Measurements from ENCODE around the gene OSBPL7. TPM values are rescaled to one million over a fixed set of nuclear protein-coding genes. Genes with fewer than 3 reads are reported as not detected.

Gene OSBPL7
- total and polyA plus RNA-seq, 2 of the 8 experiments (the other 6 are each of a cell fraction or from before 2014, with no cell fraction given): 7.2 to 8.9 TPM

DNA sequence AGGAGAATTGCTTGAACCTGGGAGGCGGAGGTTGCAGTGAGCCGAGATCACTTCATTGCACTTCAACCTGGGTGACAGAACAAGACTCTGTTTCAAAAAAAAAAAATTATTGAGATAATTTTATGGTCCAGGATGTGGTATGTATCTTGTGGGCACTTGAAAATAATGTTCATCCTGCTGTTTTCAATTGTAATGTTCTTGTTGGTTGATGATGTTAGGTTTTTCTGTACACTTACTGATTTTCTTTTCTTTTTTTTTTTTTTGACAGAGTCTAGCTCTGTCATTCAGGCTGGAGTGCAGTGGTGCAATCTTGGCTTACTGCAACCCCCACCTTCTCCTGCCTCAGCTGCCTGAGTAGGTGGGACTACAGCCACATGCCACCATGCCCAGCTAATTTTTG is 58.9 kb downstream of the OSBPL7 start:
- Histone ChIP-seq H2BK20ac (ENCODE audit: low read length) (no peak overlapping the region), H2BK5ac (ENCODE audit: low read depth, low read length) (no peak overlapping the region), H3K4me3 (ENCODE audit: extremely low read depth in 1 of 4, insufficient read depth in 2 of 4, low read depth in 3 of 4, low read length in 4 of 4) (no peak overlapping the region), H3K4ac (replicated peaks; ENCODE audit: insufficient read length, low read depth, low read length) (no peak overlapping the region), H3K18ac (ENCODE audit: extremely low read depth, low read length) (no peak overlapping the region), H2AK5ac (ENCODE audit: low read depth, low read length) (no peak overlapping the region), H3K4me2 (ENCODE audit: insufficient read depth in 1 of 2, low read depth in 2 of 2, low read length in 2 of 2) (no peak overlapping the region), H3K27ac (ENCODE audit: low read depth, low read length) (no peak overlapping the region), H3K79me2 (ENCODE audit: control insufficient read depth in 1 of 2, insufficient read depth in 2 of 2, low read length in 2 of 2) (no peaks in the 10 kb centered on the region), H4K20me1 (replicated peaks in 1 of 2; ENCODE audit: control insufficient read depth in 1 of 2, insufficient read depth in 2 of 2, low read length in 2 of 2) (no peaks in the 10 kb centered on the region), H3K36me3 (ENCODE audit: control insufficient read depth in 2 of 4, insufficient read depth in 4 of 4, low read length in 3 of 4) (no peaks in the 10 kb centered on the region), H3K27me3 (replicated peaks in 1 of 4; ENCODE audit: control insufficient read depth in 3 of 4, extremely low read depth in 1 of 4, insufficient read depth in 3 of 4, low read length in 3 of 4) (no peaks in the 10 kb centered on the region), H3K9me3 (ENCODE audit: insufficient read depth in 2 of 2, low read depth in 1 of 2, low read length in 1 of 2) (peaks cover 5 to 6% of the 10 kb centered on the region in 2 experiments; a peak in 2 of 4 replicates), H2BK120ac (replicated peaks; ENCODE audit: low read depth, low read length) (no peak overlapping the region), H3K23me2 (ENCODE audit: low read depth, low read length) (no peaks in the 10 kb centered on the region), H2AFZ (ENCODE audit: low read length) (no peak overlapping the region), H2BK12ac (ENCODE audit: low read depth, low read length) (no peak overlapping the region), H4K8ac (ENCODE audit: extremely low read depth, insufficient read depth, low read length) (no peak overlapping the region), H2BK15ac (ENCODE audit: low read length) (no peak overlapping the region), H3K14ac (ENCODE audit: insufficient read length) (no peak overlapping the region), H3K79me1 (ENCODE audit: low read depth, low read length) (no peaks in the 10 kb centered on the region), H3K4me1 (replicated peaks in 1 of 4; ENCODE audit: control insufficient read depth in 3 of 4, insufficient read depth in 4 of 4, low read length in 3 of 4) (no peaks in the 10 kb centered on the region), H4K91ac (replicated peaks; ENCODE audit: insufficient read length, low read length) (no peak overlapping the region), H3K23ac (ENCODE audit: insufficient read length) (no peak overlapping the region), H4K5ac (ENCODE audit: insufficient read length, low read depth, low read length) (no peak overlapping the region), H3K56ac (replicated peaks; ENCODE audit: insufficient read length, low read depth, low read length) (no peak overlapping the region), H3K9ac (replicated peaks in 1 of 4; ENCODE audit: extremely low read depth in 1 of 4, low read depth in 3 of 4, low read length in 3 of 4) (no peak overlapping the region)
- TF ChIP-seq CEBPB (IDR thresholded peaks at IDR 0.05; ENCODE audit: low read depth, low read length) (no peak), TAF1 (IDR thresholded peaks at IDR 0.05; ENCODE audit: low read depth, low read length) (no peak), EZH2 (IDR thresholded peaks at IDR 0.05; ENCODE audit: low read depth, low read length, severe bottlenecking) (no peak), ASH2L (IDR thresholded peaks at IDR 0.05; ENCODE audit: low read length) (no peak), POU5F1 (IDR thresholded peaks at IDR 0.05; ENCODE audit: low read depth, low read length) (no peak), SAP30 (IDR thresholded peaks at IDR 0.05; ENCODE audit: insufficient read depth, insufficient replicate concordance, low read length) (no peak), SRF (IDR thresholded peaks at IDR 0.05; ENCODE audit: low read depth, low read length) (no peak), RAD21 (IDR thresholded peaks at IDR 0.05 in 1 of 2, conservative IDR thresholded peaks at IDR 0.05 in 1 of 2; ENCODE audit: low read depth in 2 of 2, low read length in 2 of 2) (no peak), KDM5A (IDR thresholded peaks at IDR 0.05; ENCODE audit: low read length) (no peak), BRCA1 (IDR thresholded peaks at IDR 0.05; ENCODE audit: low read depth, low read length) (no peak)
- TF ChIP-seq, protein P1, sequence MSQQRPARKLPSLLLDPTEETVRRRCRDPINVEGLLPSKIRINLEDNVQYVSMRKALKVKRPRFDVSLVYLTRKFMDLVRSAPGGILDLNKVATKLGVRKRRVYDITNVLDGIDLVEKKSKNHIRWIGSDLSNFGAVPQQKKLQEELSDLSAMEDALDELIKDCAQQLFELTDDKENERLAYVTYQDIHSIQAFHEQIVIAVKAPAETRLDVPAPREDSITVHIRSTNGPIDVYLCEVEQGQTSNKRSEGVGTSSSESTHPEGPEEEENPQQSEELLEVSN (IDR thresholded peaks at IDR 0.05): no peak
- no peak for DNase-seq (ENCODE audit: low read depth in 1 of 2, low spot score in 2 of 2)
- no peak for FAIRE-seq
- CTCF ChIA-PET (ENCODE audit: partially characterized antibody): no interaction called here
- 92% methylated on average over 2 of the region's 2 CpGs; no CpG with 5 or more reads in 1 of the 2 experiments for WGBS, 2 experiments (ENCODE audit: extremely low coverage in 1 of 2, insufficient coverage in 1 of 2, insufficient read length in 1 of 2, insufficient replicate concordance in 2 of 2, low coverage in 1 of 2, low lambda C conversion rate in 2 of 2, missing lambda C conversion rate in 1 of 2)
- POLR2A ChIA-PET (ENCODE audit: partially characterized antibody): no interaction called here
